Stimulated activated CD8-positive, alpha-beta memory T cell treated with anti-CD3 and anti-CD28 coated beads, Interleukin-15, amount 100 ng/mL, for 1 hour (primary cell): ENCODE measurements around the gene CIZ1.

Experiments
- DNase-seq: peaks from one replicate; pipeline ENCODE4 v3.0.0-alpha.2; 2020; ENCODE audit warnings: low read depth

The CIZ1 gene

GRCh38 chr9:128124873-128125579 lies 66.3 kb downstream of the CIZ1 start:
- no peak for DNase-seq

DNA sequence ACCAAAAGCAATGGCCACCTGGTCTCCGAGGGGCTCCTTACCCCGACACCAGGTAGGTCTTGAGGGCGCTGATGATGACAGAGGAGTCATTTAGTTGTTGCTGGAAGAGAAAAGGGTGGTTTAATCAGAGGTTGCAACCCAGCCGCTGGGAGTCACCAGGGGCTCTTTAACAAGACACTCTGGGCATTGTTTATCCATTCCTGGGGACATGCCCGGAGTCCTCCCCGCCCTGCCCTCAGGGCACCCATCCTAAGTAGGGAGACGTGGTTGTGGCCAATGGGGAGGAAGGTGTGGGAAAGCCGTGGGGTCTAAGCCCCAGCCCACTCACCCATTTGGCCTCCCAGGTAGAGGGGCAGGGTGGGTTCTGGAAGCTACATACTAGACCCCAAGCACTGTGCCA lies 66.9 kb downstream of the CIZ1 start:
- no peak for DNase-seq

GRCh38 chr9:128123451-128124080 lies 67.8 kb downstream of the CIZ1 start:
- no peak for DNase-seq

GRCh38 chr9:128122809-128123175 lies 68.6 kb downstream of the CIZ1 start:
- DNase-seq = no peak

DNA sequence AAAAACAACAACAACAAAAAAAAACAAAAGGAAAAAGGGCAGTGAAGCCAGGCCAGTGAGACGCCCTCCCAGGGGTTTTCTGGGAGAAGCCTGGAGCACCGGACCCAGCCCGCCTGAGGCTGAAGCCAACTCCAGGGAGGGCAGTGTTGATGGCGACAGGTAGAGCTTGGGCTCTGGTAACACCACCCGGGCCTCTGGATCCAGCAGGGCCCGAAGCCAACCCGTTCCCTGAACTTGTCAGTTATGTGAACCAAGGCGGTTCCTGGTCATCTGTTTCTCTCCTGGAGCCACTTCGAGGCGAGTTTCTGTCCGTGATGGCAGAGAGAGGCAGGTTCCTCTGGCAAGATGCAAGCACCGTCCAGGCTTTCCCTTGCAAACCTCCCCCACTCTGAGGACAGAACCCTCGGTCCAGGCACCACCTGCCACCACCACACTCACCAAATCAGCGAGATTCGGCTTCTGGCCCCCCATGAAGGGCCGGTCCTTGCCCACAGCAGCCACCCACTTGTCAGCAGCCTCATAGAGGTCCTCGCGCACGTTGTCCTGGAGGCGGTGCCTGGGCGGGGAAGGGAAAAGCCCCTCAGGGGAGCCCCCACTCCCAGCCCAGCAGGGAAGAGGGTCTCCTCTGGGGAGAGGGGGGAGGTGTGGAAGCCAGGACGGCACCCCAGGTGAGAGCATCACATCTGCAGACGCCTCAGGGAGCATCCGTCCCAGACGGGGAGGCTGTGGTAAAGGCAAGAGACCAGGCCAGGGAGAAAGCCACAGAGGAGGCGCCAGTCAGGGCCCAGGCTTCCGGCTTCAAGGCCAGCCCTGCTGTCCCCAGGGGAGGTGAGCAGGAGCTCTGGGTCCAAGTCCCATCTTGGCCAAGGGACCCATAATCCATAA lies 69.2 kb downstream of the CIZ1 start:
- DNase-seq = no peak

GRCh38 chr9:128121466-128121810 lies 69.9 kb downstream of the CIZ1 start:
- no peak for DNase-seq

DNA sequence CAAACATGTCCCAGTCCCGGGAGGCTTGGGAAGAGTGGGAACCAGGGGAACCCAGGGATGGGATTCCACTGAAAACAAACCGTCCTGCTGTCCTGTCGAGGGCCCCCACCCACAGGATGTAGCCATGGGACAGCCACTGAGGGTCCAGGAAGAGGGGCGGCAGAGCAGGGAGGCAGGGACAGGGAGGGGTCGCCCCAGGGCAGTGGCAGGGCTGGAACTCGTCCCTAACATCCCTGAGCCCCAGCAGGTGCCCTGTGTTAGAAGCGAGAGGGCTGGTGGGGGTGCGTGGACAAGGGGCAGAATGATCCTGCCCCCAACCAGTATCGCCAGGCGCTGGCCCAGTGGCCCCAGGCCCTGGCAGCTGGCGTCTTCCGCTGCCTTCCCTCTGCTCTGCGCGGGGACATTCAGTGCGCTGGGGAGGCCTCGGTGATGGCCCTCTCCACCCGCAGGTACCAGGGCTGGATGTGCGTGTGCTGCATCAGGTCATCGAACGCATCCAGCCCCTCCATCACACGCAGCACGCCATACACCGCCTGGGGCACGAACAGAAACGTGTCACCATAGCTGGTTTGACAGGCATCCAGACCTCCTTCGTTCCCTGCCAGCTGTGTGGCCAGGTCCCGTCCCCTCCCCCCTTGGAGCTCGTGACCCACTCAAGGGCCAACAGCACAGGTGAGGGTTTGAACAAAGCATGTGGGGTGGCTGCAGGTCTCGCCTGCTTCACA lies 70.5 kb downstream of the CIZ1 start:
- DNase-seq = no peak

DNA sequence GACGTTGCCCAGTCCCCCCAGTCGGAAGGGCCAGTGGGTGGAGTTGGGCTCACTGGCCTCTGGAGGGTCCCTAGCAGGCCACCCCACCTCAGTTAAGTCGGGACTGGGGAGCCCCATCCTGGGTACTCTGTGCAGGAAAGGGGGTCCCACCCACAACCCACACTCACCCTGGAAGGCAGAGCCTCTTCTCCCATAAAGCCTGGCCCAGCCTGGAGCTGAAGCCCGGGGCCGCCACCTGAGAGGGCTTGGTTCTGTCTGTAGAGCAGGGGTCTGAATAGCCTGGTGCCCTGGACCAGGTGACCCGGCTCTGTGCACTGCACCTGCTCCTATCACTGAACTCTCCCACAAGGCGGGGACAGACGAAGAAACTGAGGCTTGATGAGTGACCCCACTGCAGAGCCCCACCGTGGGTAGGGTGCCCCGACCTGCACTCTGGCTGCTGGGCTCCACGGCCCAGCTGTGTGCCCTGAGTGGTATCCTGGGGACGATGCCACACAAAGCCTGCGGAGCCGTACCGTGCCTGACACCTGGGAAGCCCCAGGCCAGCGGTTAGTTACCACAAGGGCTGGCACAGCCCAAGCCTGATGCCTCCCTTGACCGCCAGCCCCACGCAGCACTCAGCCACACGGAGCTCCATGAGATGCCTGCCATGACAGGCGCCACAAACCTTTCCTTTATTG lies 71.2 kb downstream of the CIZ1 start:
- DNase-seq = no peak

DNA sequence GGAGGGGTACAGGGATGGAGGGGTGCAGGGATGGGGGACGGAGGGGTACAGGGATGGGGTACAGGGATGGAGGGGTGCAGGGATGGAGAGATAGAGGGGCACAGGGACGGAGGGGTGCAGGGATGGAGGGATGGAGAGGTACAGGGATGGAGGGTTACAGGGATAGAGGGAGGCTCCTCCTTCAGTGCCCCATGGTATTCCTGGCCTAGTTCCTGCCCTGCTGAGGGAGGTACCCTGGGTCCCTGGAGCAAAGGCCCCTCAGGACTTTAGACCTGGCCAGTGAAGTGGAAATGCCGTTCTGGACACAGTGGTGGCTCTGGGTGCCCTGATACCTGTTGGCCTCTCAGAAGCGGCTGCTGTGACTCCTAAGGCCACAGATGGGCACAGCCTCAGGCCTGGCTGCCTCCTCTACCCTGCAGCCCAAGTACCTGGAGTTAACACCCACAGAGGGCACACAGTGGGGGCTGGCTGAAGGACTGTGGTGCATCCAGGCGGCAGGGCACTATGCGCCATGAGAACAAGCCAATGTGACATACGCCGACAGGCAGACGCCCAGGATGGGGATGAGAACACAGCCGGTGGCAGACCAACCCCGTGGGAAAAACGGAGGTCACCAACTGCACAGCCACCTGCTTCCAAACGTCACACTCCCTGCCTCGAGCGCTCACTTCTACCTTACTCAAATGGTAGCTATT lies 72.3 kb downstream of the CIZ1 start:
- no peak for DNase-seq

GRCh38 chr9:128118472-128118857 lies 72.9 kb downstream of the CIZ1 start:
- no peak for DNase-seq

DNA sequence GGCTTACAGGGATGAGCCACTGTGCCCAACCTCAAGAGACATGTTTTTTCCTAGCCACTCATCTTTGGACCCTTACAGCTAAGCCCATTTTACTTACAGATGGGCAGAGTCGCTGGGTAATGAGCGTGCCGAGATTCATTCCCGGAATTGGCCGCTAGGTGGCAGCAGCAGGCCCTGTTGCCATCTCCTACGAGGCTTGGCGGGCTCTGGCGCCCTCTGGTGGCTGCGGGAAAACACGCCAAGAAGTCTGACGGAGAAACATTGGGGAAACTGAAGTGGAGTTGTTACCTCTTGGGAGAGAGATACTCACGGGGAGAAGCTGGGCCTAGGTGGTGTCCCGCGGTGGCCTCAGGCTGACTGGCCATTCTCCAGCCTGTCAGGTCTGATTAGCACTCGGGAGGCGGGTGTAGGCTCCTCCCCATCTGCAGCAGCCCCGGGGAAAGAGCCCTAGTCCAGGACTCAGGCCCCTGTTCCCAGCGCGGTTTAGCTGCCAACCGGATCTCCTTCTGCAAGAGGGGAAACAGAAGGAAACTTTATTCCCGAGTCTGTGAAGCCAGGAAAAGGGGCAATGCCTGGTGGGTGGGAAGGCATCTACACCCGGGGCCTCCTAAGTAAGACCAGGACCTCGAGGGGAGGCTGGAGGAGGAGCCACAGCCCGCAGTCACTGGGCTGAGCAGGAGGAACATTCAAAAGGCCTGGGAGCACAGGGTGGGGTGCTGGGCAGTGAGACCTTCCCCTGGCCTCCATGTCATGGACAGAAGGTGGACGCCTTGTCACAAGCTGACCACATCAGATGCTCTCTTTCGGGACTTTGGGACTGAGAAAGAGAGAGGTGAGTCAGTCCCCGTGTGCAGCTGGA lies 73.5 kb downstream of the CIZ1 start:
- DNase-seq = peak; percentile 99

- no peak for DNase-seq
Measured at GRCh38 chr9:128116104-128117083, 75.0 kb downstream of the CIZ1 start.
